B cell (primary cell): ENCODE data around the gene PDSS1.

Experiments used
- CTCF ChIP-seq: fragments of 200-600 bp; IDR thresholded peaks from one replicate; pipeline ENCODE4 v1.8.0; 2022; ENCODE audit warnings: antibody characterized with exemption, mild to moderate bottlenecking
- EZH2 ChIP-seq: IDR thresholded peaks from 2 replicates; pipeline ENCODE4 v1.6.1; 2012; ENCODE audit warnings: borderline replicate concordance, low read depth, mild to moderate bottlenecking, moderate library complexity, low read length; ENCODE audit not compliant: insufficient read depth, poor library complexity, severe bottlenecking

GRCh38 chr10:26706206-26706605 is 8.7 kb downstream of the PDSS1 start:
- no peak for TF ChIP-seq EZH2
- no peak for TF ChIP-seq CTCF
